Activated naive CD4-positive, alpha-beta T cell (primary cell): ENCODE results near the gene PDE9A.
A peak's percentile ranks its signal among the peaks of the same experiment; 100 is the strongest.
"Not testable (repeated sequence)": the region's sequence is repeated elsewhere in the genome, so short reads cannot be mapped to it uniquely, and the experiment has no call there.

ENCODE experiments used
- DNase-seq, 4 experiments: peaks; one replicate each; lab custom pipeline; 2025; lab: John Stamatoyannopoulos, UW

The PDE9A gene

DNA sequence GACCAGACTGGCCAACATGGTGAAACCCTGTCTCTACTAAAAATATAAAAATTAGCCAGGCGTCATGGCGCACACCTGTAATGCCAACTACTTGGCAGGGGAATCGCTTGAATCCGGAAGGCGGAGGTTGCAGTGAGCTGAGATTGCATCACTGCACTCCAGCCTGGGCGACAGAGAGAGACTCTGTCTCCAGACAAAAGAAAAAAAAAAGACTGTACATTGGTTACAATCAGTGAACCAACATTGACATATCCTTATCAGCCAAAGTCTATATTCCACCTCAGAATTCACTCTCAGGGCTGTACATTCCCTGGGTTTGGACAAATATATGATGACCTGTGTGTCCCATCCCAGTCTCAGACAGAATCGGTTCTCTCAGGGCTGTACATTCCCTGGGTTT is 62.0 kb downstream of the PDE9A start:
- DNase-seq: not testable (repeated sequence)

DNA sequence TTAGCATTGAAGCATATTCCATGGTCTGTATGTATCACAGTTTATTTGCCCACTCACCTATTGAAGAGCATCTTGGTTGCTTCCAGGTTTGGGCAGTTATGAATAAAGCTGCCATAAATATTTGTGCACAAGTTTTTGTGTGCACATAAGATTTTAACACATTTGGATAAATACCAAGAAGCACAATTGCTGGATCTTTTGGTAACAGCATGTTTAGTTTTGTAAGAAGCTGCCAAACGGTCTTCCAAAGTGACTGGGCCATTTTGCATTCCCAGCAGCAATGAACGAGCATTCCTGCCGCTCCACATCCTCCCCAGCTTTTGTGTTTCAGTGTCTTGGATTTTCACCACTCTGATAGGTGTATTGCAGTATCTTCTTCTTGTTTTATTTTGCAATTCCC is 62.7 kb downstream of the PDE9A start:
- DNase-seq: no peak

DNA sequence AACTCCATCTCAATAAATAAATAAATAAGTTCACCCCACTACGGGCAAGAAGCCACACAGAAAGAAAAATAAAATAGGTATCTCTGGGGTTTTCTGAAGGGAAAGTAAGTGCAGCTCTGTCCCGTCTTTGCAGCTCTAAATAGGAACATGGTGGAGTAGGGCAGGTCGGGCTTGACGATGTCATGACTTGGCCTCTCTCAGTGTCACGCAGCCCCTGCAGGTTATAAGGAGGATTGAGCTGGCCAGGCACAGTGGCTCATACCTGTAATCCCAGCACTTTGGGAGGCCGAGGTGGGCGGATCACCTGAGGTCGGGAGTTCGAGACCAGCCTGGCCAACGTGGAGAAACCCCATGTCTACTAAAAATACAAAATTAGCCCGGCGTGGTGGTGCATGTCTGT is 67.1 kb downstream of the PDE9A start:
- DNase-seq: not testable (repeated sequence)

DNA sequence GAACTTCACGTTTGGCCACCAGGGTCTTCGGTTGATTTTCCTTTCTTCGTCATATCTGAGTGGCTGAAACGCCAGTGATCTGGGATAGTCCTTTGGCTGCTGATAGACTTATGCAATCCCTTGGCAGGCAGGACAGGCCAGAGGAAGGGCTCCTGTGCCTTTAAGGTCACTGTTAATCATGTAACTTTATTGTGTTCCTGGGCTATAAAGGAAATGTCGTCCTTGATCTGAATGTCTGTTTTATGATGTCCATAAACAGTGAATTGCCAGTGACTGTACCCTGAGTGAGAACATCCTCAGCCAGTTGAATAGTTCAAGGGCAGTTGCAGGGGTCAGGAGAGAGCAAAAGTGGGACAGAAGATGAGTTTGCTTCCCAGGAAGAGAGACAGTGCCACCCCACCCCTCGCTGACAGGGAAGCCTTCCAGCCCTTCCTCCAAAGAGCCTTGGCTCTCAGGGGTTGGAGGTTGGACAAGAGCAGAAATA is 68.0 kb downstream of the PDE9A start:
- no peak for DNase-seq

DNA sequence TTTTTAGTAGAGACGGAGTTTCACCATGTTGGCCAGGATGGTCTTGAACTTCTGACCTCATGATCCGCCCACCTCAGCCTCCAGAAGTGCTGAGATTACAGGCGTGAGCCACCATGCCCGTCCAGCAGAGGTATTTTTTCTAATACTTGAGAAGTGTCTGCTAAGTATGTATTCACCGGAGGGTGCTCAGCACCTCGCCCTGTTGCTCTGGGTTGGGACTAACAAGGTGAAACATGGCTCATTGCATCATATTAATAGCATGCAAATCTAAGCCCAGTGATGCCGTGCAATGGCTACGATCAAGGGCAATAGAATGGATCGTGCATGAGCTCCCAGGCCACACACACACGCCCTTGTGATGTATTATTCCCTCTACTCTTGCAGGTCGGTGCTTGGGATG is 68.7 kb downstream of the PDE9A start:
- no peak for DNase-seq

DNA sequence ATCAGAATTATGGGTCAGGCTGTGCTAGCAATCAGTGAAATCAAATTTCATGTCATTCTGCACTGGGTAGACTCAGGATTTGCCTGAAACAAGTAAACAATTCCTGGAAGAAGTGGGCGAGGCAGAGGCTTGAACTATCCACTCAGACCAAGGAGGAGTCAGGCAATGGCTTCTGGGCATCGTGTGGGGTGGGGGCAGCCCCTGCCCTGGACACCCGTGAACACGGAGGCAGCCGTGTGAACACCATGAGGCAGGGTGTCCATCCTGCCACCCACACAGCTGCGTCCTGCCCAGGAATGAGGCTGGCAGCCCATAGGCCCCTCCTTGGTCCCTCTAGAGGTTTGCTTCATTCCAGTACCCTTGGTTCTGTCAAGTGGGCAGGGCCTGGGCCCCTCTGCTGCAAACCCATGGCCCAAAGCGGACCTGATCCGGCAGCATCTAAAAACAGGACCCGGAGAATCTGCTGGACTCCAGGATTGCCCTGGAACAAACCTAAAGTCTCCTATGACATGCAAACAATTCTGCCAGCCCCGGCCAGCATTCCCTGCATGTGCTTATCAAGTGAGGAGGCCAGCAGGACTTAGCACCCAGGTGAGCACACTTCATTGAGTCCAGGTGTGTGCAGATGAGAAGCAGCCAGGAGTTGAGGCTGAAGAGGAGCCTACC is 69.5 kb downstream of the PDE9A start:
- no peak for DNase-seq

DNA sequence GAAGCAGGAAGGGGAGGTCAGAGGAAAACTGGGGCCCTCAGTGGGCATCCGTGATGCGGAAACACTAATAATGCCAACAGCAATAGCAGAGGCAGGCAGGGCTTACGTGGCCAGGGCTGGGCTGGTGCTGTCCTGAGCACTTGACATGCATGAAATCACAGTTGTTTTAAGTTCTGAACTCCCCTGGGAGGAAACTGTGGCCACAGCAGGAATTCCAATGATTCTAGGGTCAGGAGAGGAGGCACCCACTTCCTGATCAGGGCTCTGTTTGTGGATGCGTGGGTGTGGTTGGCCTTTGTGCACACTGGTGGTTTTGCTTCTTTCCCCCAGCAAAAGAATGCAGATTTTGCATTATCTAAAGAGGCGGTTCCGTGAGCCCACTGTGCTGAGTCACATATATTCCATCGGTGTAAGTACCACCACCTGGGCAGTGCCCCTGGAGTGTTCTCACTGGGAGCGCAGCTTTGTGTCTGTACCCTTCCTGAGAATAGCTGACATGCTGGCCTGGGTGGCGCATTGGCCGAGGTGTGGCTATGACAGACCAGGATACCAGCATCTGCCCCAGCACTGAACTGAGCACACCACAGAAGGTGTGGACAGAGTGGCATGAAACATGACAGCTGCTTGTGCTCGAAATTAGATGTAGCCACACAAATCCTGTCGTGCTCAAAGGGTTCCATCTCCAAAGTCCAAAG is 71.0 kb downstream of the PDE9A start:
- DNase-seq: no peak

DNA sequence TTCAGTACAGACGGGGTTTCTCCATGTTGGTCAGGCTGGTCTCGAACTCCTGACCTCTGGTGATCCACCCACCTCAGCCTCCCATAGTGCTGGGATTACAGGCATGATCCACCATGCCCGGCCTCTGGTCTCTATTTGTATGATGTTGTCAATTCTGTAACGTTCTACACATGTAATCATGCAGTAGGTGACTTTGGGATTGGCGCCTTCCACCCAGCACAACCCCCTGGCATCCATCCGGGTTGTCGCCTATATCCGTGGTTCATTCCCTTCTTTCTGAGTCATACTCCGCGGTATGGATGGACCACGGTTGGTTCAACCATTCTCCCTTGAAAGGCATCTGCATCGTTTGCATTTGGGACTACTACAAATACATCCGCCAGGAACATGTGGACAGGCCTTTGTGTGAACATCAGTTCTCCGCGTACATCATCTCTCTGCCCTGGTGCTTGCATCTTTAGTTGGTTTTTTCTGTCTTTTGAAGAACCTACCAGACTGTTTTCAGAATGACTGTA is 72.1 kb downstream of the PDE9A start:
- DNase-seq: no peak

DNA sequence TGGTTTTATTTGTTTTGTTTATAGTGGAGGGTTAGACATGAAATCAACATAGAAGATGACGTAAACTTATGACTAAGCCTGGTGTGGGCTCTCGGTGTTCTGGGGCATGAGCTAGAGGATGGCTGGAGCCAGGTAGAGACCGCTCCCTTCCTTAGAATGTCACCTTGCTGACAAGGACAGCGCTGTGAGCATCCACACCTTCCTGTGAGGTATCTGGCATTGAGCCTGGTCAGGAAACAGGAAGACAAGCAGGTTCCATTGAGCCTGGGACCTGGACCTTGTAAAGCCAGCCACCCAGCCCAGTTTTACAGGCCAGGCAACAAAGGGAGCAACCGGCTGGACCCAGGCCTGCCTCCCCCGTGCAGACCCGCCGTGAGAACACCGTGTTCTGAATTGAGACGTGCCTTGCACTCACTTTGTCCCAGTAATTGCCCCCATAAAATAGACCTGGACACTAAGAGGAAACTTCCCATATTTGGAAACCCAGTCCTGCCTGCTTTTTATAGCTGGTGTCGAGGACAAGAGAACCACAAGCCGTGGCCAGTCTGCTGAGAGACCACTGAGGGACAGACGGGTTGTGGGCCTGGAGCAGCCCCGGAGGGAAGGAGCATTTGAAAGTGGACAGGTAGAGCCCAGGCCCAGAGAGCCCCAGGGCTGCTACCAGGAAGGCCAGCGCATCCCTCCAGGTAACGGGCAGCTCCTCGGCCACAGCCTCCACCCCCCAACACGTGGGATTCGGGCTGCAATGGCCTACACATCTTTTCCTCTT is 78.0 kb downstream of the PDE9A start:
- no peak for DNase-seq

DNA sequence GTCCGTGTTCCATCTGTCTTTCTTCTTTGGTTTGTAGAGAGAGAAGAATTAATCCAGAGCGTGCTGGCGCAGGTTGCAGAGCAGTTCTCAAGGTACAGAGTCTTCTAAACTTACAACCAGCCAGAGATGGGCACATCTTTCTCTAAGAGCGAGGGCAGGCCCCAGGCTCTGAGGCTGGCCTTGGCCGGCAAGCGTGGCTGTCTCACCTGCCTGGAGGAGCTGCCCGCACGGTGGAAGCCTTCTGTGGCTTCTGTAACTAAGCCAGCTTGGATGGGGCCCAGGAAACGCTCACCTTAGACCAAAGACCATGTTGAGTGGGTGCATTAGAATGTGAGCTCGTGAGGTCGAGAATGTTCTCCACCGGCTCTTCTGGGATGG is 78.6 kb downstream of the PDE9A start:
- DNase-seq: no peak

DNA sequence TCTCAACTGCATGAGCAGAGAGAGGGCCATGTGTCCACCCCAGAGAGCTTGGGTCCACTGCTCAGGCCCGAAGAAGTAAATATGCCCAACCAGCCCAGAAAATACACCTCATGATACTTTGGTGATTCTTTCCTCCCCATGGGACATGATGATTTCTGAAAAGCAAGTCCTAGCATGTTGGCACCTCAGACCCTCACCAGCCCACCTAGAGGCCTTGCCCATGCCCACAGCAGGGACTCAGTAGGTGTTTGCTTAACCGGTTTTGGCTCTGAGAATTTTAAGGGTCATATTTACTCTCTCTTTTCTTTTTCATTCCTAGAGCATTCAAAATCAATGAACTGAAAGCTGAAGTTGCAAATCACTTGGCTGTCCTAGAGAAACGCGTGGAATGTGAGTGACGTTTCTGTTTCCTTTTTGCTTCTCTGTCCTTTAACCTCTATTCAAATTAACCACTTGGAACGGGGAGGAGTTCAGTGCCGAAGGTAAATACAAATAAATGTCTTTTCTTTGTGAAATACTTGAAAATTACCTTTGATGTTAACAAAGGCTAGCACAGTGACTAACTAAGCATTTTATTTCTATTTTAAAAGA is 79.7 kb downstream of the PDE9A start:
- DNase-seq: no peak

DNA sequence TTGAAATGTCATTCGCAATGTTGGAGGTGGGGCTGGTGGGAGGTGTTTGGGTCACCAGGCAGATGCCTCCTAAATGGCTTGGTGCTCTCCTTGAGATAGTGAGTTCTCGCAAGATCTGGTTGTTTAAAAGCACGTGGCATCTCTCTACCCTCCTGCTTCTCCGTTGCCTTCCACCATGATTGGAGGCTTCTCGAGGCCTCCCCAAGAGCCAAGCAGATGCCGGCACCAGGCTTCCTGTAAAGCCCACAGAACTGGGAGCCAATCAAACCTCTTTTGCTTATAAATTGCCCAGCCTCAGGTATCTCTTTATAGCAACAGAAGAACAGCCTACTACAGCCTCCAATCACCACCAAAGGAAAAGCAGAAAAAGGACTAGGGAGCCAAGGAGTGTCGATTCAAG is 80.5 kb downstream of the PDE9A start:
- no peak for DNase-seq

DNA sequence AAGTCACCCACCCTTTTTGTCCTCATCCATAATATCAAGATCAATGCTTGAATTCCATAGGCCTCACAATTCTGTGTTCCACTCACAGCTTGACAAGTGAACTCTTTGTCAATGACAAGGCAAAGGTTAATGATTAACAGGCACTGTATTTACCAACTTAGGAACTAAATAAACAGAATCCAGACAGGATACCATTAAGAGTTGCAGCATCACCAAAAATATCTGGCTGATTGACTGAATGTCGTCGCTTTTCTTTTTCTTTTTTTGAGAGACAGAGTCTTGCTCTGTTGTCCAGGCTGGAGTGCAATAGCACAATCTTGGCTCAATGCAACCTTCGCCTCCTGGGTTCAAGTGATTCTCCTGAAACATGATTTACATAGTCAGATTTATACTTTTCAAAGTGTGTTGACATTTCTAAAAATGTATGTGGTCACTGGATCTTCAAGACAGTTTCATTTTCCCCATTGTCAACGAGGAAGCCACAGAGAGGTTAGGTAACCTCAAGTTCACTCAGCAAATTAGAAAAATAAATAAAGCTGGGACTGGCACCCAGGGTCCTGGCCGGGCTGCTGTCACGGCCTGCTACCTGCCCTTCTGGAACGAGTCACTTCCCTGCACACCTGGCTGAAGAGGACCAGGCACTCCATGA is 81.0 kb downstream of the PDE9A start:
- no peak for DNase-seq

DNA sequence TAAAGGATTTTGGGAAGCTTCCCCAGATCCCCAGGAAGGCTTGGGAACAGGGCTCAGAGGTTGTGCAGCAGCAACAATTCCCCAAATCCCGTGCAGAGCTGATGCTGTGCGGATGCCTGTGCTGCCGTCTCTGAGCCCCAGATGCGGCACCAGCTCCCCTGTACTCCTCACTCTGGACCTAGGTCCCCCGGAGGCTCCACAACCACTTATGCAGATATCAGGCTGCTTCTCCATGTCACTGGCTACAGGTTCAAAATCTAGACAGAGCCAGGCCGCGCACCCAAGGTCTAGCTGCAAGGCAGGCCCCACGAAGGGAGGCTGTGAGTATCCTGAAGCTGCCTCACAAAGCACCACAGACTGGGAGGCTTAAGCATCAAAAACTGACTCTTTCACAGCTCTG is 81.6 kb downstream of the PDE9A start:
- no peak for DNase-seq

DNA sequence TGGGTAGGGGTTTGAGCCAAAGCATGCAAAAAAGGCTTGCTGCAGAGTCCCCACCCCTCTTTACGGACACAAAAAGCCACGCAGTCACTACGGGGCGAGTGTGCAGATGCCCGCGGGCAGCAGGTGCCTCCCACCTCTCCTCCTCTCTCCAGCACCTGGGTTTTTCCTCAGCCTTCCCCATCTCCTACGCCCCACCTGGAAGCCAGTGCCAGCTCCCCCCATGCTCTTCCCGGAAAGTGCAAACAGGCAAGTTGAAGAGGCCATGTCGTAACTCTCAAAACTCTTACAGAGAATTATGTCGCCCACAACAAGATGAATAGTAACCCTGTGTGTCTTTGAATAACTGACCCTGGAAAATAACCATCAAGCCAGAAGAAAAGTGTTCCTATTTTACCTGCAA is 82.5 kb downstream of the PDE9A start:
- DNase-seq: no peak

DNA sequence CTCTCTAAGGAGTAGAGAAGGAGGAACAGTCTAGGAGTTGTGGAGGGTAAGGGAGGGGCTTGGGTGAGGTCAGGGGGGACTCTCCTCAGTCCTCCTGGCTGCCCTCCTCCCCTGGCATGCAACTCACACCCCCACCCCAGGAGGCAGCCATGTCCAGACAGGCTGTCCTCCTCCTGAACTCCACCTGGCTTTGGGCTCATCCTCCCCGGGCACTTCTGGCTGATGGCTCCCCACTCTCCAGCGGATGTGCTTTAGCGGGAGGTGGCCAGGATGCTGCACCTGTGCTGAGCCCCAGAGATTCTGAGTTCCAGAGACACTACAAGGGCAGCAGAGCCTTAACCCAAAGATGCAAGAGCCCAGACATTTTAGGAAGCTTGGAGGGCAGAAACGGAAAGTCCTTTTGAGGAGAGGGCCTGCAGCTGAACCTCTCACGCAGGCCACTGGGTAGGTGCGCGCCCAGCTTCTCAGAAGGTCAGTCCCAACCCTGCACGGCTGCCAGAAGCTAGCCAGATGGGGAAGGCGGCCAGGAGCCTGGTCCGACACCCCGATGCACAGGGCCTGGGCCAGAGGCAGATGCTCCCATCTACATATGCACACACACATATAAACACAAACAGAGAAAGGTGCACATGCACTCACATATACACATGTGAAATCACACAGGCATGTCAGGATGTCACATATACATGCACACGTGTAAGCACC is 83.4 kb downstream of the PDE9A start:
- DNase-seq: no peak

DNA sequence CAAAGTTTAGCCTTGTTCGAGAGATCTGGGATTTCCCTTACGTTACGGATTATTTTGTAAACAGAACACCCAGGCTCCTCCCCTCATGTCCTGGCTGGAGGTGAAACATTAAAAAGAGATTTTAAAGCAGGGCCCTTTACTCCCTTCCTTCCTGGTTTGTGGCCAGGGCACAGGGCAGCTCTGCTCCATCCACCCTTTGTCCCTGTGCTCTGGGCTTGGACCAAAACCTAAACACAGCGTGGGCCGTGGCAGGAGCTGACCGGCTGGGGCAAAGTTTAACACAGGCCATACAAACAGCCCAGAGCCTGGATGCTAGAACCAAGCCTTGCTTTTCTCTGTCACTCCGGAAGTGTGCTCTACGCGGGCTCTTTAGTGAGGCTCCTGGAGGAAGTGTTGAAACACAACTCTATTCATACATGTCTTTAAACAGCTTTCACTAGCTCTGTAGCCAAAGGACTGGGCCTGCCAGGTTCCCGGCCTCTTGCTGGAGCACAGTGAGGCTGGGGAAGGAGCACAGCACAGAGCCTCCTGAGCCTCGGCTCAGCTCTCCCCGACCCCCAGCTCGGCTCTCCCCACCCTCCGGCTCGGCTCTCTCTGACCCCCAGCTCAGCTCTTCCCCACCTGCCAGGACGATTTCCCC is 84.7 kb downstream of the PDE9A start:
- DNase-seq: peak in 2 of 4 experiments; percentile 14 to 21

DNA sequence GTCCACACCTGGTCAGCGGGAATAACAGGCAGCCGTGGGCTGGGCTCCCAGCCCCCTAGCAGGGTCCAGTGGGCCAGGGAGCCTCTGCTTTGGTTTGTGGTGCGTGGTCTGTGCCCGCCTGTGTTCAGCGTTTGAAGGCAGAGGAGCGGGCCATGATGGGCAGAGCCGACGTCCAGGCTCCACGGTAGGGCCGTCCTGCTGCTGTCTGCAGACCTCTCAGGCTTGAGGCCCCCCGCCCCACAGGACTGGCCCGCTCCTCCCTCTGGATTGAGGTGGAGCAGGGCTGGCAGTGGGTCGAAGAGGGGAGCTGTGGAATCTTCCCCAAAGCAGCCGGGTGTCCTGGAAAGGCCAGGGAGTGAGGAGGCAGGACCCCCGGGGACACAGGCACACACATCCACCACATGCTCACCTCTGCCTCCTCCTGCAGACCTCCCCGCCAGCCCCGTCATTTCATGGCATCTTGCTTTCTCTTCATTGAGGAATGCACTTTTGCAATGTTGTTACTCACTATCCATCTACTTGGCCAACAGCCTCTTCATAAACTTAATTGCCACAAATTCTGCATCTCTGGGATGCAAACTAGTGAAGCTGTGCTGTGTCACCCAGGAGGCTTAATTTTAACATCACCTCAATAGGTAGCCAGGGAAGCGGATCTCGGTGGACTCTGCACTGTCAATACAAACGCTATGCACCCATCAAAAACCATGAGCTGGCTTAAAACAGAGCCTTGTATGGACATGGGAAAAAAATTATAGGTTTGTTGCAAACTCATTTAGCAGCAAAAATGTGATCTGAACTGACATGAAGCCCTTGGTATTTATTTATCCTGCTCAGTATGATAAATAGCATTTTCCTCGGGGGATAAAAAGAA is 85.9 kb downstream of the PDE9A start:
- no peak for DNase-seq

DNA sequence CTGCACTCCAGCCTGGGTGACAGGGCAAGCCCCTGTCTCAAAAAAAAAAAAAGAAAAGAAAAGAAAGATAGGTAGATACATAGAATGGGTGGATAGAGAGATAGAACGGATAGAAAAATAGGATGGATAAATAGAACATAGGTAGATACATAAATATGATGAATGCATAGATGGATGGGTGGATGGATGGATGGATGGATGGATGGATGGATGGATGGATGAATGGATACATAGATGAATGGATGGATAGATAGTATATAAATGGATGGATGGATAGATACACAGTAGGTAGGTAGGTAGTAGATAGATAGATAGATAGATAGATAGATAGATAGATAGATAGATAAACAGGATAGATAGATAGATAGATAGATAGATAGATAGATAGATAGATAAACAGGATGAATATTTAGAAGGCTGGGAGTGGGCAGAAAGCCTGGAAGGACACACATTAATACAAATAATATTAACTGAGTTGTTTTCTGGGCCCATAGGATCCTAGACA is 87.0 kb downstream of the PDE9A start:
- DNase-seq: no peak

DNA sequence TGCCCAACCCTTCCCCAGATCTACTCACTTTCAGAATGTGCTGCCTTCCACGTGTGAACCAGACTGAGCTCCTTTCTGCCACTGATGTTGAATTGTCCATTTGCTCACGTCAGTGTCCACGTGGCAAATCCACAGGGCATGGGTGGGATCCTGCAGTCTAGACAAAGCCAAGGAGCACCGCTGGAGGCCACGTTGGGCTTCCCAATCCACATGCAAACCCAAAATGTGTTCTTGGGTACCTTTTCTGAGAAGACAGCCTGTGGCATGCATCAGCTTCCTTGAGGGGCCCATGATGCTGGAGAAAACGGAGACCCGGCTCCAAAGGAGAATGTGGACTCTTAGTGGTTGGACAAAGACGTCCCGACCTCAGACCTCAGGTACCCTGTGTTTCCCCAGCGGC is 87.6 kb downstream of the PDE9A start:
- DNase-seq: no peak
